ENCODE results near the gene MYEOV. TPM values are rescaled to one million over a fixed set of nuclear protein-coding genes. Genes with fewer than 3 reads are reported as not detected.

Gene MYEOV
- total and polyA plus RNA-seq, 2 of the 8 experiments (the other 6 are each of a cell fraction or from before 2014, with no cell fraction given): 0.44 to 0.67 TPM

- Histone ChIP-seq H3K36me3 (ENCODE audit: control insufficient read depth in 2 of 4, insufficient read depth in 4 of 4, low read length in 3 of 4) (no peaks in the 10 kb centered on the region), H2BK5ac (ENCODE audit: low read depth, low read length) (no peak overlapping the region), H3K9me3 (ENCODE audit: insufficient read depth in 2 of 2, low read depth in 1 of 2, low read length in 1 of 2) (no peaks in the 10 kb centered on the region; a peak in 1 of 4 replicates), H3K56ac (replicated peaks; ENCODE audit: insufficient read length, low read depth, low read length) (no peak overlapping the region), H2BK20ac (ENCODE audit: low read length) (no peak overlapping the region), H4K20me1 (replicated peaks in 1 of 2; ENCODE audit: control insufficient read depth in 1 of 2, insufficient read depth in 2 of 2, low read length in 2 of 2) (no peaks in the 10 kb centered on the region), H3K4me1 (replicated peaks in 1 of 4; ENCODE audit: control insufficient read depth in 3 of 4, insufficient read depth in 4 of 4, low read length in 3 of 4) (peaks cover 0 to 14% (median 8%) of the 10 kb centered on the region in 4 experiments; a peak in 6 of 7 replicates), H3K23ac (ENCODE audit: insufficient read length) (no peak overlapping the region), H2BK120ac (replicated peaks; ENCODE audit: low read depth, low read length) (no peak overlapping the region), H3K18ac (ENCODE audit: extremely low read depth, low read length) (no peak overlapping the region), H3K14ac (ENCODE audit: insufficient read length) (no peak overlapping the region), H3K79me1 (ENCODE audit: low read depth, low read length) (no peaks in the 10 kb centered on the region), H2BK15ac (ENCODE audit: low read length) (no peak overlapping the region), H4K8ac (ENCODE audit: extremely low read depth, insufficient read depth, low read length) (no peak overlapping the region), H4K91ac (replicated peaks; ENCODE audit: insufficient read length, low read length) (no peak overlapping the region), H3K9ac (replicated peaks in 1 of 4; ENCODE audit: extremely low read depth in 1 of 4, low read depth in 3 of 4, low read length in 3 of 4) (no peak overlapping the region), H4K5ac (ENCODE audit: insufficient read length, low read depth, low read length) (no peak overlapping the region), H3K27ac (ENCODE audit: low read depth, low read length) (no peak overlapping the region), H3K4ac (replicated peaks; ENCODE audit: insufficient read length, low read depth, low read length) (no peak overlapping the region), H2AFZ (ENCODE audit: low read length) (no peak overlapping the region), H2AK5ac (ENCODE audit: low read depth, low read length) (no peak overlapping the region), H3K23me2 (ENCODE audit: low read depth, low read length) (no peaks in the 10 kb centered on the region), H3K79me2 (ENCODE audit: control insufficient read depth in 1 of 2, insufficient read depth in 2 of 2, low read length in 2 of 2) (no peaks in the 10 kb centered on the region), H2BK12ac (ENCODE audit: low read depth, low read length) (no peak overlapping the region), H3K4me2 (ENCODE audit: insufficient read depth in 1 of 2, low read depth in 2 of 2, low read length in 2 of 2) (no peak overlapping the region), H3K27me3 (replicated peaks in 1 of 4; ENCODE audit: control insufficient read depth in 3 of 4, extremely low read depth in 1 of 4, insufficient read depth in 3 of 4, low read length in 3 of 4) (peaks cover 0 to 2% (median 0%) of the 10 kb centered on the region in 4 experiments; a peak in 2 of 7 replicates), H3K4me3 (ENCODE audit: extremely low read depth in 1 of 4, insufficient read depth in 2 of 4, low read depth in 3 of 4, low read length in 4 of 4) (no peak overlapping the region)
- FAIRE-seq (no peak), DNase-seq (ENCODE audit: low read depth in 1 of 2, low spot score in 2 of 2) (no peak)
- POLR2A ChIA-PET (ENCODE audit: partially characterized antibody): no interaction called here
- 95% methylated on average over 11 of the region's 11 CpGs; no CpG with 5 or more reads in 1 of the 2 experiments for WGBS, 2 experiments (ENCODE audit: extremely low coverage in 1 of 2, insufficient coverage in 1 of 2, insufficient read length in 1 of 2, insufficient replicate concordance in 2 of 2, low coverage in 1 of 2, low lambda C conversion rate in 2 of 2, missing lambda C conversion rate in 1 of 2)
- CTCF ChIA-PET (ENCODE audit: partially characterized antibody): interaction anchor here (0.8 to 2.6 kb wide), 4 partner anchors 15 to 197 kb away, joined by 3 to 8 read pairs (median 6); no protein-coding TSS in a partner anchor
- TF ChIP-seq CBX8 (IDR thresholded peaks at IDR 0.05; ENCODE audit: borderline replicate concordance, low read depth, low read length): no peak
- TF ChIP-seq ATF3 (IDR thresholded peaks at IDR 0.05; ENCODE audit: insufficient read depth, low read depth, low read length): no peak
- no peak for TF ChIP-seq BACH1 (IDR thresholded peaks at IDR 0.05; ENCODE audit: low read length)
- TF ChIP-seq CBX5 (IDR thresholded peaks at IDR 0.05; ENCODE audit: low read depth, low read length): no peak
Measured at GRCh38 chr11:69285766-69286165, 8.2 kb upstream of the MYEOV start.

Measured in H1 (cell line).